Measurements from ENCODE around the gene ARRDC1.

ARRDC1 gene

DNA sequence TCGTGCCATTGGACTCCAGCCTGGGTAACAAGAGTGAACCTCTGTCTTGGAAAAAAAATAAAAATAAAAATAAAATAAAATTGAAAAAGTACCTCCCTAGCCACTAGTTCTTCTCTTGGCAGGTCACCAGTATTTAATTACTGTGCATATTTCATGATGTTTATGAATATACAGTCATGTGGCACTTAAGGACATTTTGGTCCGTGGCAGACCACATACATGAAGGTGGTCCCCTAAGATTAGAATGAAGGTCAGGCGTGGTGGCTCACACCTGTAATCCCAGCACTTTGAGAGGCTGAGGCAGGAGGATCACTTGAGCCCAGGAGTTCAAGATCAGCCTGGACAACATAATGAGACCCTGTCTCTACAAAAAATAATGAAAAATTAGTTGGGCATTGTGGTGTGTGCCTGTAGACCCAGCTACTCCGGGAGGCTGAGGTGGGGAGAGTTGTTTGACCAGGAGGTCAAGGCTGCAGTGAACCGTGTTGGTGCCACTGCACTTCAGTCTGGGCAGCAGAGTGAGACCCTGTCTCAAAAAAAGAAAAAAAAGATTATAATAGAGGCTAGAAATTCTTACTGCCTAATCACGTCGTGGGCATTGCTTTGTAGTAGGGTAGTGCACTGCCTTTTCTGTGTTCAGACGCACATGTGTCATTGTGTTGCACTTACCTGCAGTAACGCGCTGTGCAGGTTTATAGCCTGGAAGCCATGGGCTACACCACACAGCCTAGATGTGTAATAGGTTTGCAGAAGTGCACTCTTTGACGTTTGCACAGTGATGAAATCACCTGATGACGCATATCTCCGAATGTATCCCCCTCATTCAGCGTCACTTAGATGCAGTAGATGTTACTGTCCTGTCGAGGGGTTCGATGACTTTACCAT, 26.1 kb downstream of the ARRDC1 start:
- no peak for DNase-seq
- in situ Hi-C loops (cut with MboI; ENCODE audit: low pct_unique_long_range_greater_than_20kb, low sequenced_read_pairs): no loop called here

GRCh38 chr9:137632230-137633161, 27.0 kb downstream of the ARRDC1 start:
- DNase-seq: no peak
- in situ Hi-C loops (cut with MboI; ENCODE audit: low pct_unique_long_range_greater_than_20kb, low sequenced_read_pairs): no loop called here

- in situ Hi-C loops (cut with MboI; ENCODE audit: low pct_unique_long_range_greater_than_20kb, low sequenced_read_pairs): no loop called here
These were observed 28.5 kb downstream of the ARRDC1 start for GRCh38 chr9:137634016-137634415.

DNA sequence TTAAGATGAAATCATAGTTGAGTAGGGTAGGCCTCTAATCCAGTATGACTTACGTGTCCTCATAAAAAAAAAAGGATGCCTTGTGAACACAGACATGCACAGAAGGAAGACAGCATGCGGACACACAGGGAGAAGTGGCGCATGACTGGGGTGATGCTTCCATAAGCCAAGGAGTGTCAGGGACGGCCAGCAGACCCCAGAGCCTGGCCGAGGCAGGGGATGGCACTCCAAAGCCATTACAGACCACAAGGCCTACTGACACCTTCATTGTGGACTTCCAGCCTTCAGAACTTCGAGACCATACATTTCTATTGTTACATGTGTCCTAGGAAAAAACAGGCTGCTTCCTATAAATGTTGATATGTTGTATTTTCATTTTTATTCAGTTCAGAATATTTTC, 33.2 kb downstream of the ARRDC1 start:
- in situ Hi-C loops (cut with MboI; ENCODE audit: low pct_unique_long_range_greater_than_20kb, low sequenced_read_pairs): no loop called here
- DNase-seq: no peak

More at GRCh38 chr9:137634016-137634415, 28.5 kb downstream of the ARRDC1 start:
- DNase-seq: no peak

DNA sequence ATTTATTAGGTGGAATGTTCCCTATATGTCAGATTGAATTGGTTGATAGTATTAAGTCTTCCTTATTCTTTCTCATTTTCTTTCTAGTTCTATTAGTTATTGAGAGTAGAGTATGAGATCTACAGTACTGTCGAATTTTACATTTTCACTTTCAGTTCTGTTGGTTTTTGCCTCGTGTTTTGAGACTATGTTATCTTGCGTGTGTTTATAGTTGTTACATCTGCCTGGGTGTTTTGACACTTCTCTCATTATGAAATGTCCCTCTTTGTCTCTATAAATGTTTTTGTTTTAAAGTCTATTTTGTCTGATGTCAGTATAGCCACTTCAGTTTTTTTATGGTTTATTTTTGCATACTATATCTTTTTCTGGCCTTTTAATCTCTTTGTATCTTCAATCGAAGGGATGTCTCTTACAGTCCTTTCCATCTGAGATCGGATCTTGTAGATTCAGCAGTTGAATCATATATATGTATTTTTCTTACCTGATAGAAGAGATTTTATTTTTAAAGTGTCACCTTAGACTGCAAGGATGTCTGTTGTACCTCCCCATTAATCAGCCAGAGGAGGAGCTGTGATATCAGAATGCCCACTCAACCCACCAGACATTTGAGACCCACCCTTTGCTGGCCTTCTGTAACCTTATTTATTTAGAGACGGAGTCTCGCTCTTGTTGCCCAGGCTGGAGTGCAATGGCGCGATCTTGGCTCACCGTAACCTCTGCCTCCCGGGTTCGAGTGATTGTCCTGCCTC, 34.0 kb downstream of the ARRDC1 start:
- no peak for DNase-seq
- in situ Hi-C loops (cut with MboI; ENCODE audit: low pct_unique_long_range_greater_than_20kb, low sequenced_read_pairs): no loop called here

DNA sequence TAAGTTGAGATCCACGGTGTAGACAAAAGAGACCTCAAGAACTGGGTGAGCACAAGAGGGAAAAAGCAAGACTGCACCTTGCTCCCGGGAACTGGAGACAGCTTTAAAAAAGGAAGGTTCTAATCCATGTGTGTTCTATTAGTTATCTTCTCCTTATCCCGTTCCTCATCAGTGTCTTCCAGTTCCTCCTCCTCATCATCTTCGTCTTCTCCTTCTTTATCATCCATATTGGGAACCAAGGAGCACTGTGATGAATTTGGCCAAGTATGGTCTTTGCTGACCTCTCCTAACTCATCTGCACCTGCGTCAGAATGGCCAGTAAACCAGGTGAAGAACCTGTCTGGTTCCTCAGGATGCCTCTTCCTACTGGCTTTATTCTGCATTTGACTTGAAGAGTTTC, 35.4 kb downstream of the ARRDC1 start:
- no peak for DNase-seq
- in situ Hi-C loops (cut with MboI; ENCODE audit: low pct_unique_long_range_greater_than_20kb, low sequenced_read_pairs): no loop called here

GRCh38 chr9:137642118-137642601, 36.7 kb downstream of the ARRDC1 start:
- in situ Hi-C loops (cut with MboI; ENCODE audit: low pct_unique_long_range_greater_than_20kb, low sequenced_read_pairs): no loop called here

DNA sequence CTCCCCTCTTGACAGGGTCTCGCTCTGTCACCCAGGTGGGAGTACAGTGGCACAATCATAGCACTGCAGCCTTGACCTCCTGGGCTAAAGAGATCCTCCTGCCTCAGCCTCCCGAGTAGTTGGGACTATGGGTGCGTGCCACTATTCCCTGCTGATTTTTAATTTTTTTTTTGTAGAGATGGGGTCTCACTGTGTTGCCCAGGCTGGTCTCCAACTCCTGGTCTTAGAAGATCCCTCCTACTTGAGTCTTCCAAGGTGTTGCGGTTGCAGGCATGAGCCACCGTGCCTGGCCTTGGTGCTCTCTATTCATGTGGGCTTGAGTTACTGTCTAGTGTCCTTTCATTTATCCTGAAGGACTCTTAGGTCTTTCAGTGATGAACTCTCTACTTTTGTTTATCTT, 37.4 kb downstream of the ARRDC1 start:
- no peak for DNase-seq
- in situ Hi-C loops (cut with MboI; ENCODE audit: low pct_unique_long_range_greater_than_20kb, low sequenced_read_pairs): no loop called here

More at GRCh38 chr9:137642118-137642601, 36.7 kb downstream of the ARRDC1 start:
- DNase-seq: no peak

DNA sequence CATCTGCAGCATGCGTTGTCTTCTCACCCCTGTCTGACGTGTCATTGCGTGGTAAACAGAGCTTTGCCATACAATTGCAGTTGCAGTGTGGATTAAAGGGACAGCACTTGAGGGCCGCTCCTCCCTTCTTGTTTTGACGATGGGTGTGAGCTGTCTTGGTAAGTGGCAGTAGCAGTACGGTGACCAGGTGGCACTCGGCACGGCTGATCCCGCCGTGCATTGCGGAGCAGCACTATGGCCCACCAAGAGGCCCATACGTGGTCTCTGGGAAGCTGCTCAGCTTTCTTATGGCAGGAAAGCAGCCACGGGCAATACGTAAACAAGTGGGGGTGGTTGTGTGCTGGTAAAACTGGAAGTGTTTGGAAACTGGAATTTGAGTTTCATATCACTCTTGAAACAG, 38.4 kb downstream of the ARRDC1 start:
- in situ Hi-C loops (cut with MboI; ENCODE audit: low pct_unique_long_range_greater_than_20kb, low sequenced_read_pairs): no loop called here
- DNase-seq: no peak

DNA sequence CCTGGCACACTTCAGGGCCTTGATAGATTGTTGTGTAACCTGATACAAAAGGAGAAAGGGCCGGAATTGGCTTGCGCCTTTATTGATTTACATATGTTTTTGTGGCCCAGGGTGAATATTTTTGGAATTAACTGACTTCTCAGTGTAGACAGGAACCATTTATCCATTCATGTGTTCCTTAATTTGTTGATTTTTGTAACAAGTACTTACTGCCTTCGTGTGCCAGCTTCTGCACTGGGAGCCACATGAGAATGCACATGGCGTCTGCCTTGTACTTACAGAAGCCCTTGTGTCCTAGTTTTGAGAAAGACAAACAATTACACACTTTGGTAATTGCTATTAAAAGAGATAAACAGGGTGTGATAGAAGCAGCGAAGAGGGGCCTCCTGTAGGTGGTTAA, 39.7 kb downstream of the ARRDC1 start:
- in situ Hi-C loops (cut with MboI; ENCODE audit: low pct_unique_long_range_greater_than_20kb, low sequenced_read_pairs): no loop called here
- DNase-seq: no peak

GRCh38 chr9:137646341-137646740, 40.9 kb downstream of the ARRDC1 start:
- in situ Hi-C loops (cut with MboI; ENCODE audit: low pct_unique_long_range_greater_than_20kb, low sequenced_read_pairs): no loop called here
- DNase-seq: no peak

DNA sequence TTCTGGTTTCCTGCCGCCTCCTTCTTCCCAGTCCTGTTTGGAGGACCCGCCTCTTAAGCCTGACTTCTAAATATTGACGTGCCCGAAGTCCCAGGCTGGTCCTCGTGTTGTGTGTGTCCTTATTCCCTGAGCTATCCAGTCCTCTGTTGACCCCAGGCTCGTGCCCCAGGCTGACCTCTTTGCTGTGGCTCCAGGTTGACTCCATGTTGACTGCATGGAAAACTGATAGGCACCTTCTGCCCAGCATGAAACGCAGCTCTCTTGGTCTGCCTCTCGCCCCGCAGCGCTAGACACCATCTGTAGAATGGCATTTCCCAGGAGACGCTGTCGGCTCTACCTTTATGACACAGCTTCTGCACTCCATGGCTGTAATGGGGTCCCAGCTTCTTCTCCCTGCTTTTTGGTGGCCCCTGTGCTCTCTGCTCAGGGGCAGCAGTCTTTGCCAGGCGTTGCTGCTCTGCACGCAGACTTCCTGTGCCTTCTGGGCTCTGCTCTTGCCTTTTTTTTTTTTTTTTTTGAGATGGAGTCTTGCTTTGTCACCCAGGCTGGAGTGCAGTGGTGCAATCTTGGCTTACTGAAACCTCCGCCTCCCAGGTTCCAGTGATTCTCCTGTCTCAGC, 41.7 kb downstream of the ARRDC1 start:
- in situ Hi-C loops (cut with MboI; ENCODE audit: low pct_unique_long_range_greater_than_20kb, low sequenced_read_pairs): no loop called here
- DNase-seq: no peak

DNA sequence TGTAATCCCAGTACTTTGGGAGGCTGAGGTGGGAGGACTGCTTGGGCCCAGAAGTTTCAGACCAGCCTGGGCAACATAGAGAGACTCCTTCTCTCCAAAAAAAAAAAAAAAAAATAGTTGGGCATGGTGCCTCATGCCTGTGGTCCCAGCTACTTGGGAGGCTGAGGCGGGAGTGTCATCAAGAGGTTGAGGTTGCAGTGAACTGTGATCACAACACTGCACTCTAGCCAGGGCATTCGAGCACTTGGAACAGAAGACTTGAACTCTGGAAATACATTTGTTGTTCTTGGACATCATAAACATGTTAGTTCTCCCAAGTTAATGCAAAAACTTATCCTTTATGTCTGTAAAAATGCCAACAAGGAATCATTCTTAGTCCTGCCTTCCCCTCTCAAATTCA, 42.9 kb downstream of the ARRDC1 start:
- no peak for DNase-seq
- in situ Hi-C loops (cut with MboI; ENCODE audit: low pct_unique_long_range_greater_than_20kb, low sequenced_read_pairs): no loop called here

DNA sequence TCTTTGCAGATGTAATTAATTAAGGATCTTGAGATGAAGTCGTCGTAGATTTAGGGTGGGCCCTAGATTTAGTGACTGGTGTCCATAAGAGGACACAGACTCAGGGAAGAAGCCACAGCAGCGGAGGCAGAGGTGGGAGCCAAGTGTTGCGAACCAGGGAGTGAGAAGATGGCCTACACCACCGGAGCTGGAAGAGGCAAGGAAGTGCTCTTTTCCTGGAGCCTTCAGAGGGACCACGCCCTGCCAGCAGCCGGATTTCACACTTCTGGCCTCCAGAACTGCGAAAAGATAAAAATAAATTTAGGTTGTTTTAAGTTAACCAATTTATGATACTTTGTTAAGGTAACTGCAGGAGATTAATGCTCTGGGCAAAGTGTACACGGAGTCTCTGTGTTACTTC, 44.1 kb downstream of the ARRDC1 start:
- DNase-seq: no peak
- in situ Hi-C loops (cut with MboI; ENCODE audit: low pct_unique_long_range_greater_than_20kb, low sequenced_read_pairs): no loop called here

- no peak for DNase-seq
- in situ Hi-C loops (cut with MboI; ENCODE audit: low pct_unique_long_range_greater_than_20kb, low sequenced_read_pairs): no loop called here
These were observed 44.8 kb downstream of the ARRDC1 start for GRCh38 chr9:137650259-137650658.

DNA sequence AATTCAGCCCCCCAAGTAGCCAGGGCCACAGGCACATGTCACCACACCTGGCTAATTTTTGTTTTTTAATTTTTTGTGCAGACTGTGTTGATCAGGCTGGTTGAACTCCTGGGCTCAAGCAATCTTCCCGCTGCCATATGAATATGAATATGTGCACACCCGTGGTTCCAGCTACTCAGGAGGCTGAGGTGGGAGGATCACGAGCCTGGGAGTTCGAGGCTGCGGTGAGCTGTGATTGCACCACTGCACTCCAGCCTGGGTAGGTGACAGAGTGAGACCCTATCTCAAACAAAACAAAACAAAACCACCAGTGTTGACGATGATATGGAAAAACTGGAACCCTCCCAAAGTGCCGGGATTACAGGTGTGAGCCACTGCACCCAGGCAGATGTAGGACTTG, 45.3 kb downstream of the ARRDC1 start:
- in situ Hi-C loops (cut with MboI; ENCODE audit: low pct_unique_long_range_greater_than_20kb, low sequenced_read_pairs): no loop called here

GRCh38 chr9:137656416-137656815, 50.9 kb downstream of the ARRDC1 start:
- DNase-seq: no peak
- in situ Hi-C loops (cut with MboI; ENCODE audit: low pct_unique_long_range_greater_than_20kb, low sequenced_read_pairs): no loop called here

More for the DNA sequence above, 45.3 kb downstream of the ARRDC1 start:
- no peak for DNase-seq

- DNase-seq: no peak
- in situ Hi-C loops (cut with MboI; ENCODE audit: low pct_unique_long_range_greater_than_20kb, low sequenced_read_pairs): no loop called here
These were observed 52.1 kb downstream of the ARRDC1 start for GRCh38 chr9:137657606-137658005.

DNA sequence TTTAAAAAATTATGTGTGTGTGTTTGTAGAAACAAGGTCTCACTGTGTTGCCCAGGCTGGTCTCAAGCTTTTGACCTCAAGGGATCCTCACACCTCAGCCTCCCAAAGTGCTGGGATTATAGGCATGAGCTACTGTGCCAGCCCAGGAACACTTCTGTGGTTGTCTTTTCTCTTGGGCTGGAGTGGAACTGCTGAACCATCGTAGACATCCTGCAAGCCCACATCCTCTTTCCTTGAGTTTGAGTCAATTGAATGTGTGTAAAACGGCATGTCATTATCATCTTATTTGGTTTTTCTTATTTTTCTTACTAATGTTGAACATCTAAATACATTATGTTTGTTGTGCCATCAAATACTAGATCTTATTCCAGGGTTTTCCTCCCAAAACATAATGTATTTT, 53.3 kb downstream of the ARRDC1 start:
- no peak for DNase-seq
- in situ Hi-C loops (cut with MboI; ENCODE audit: low pct_unique_long_range_greater_than_20kb, low sequenced_read_pairs): no loop called here

Data from KBM-7 (cell line).